ENCODE results near the gene FRMD4B. TPM values are rescaled to one million over a fixed set of nuclear protein-coding genes. Genes with fewer than 3 reads are reported as not detected.

The FRMD4B gene
- total RNA-seq, 1 donor from 2014 or later, result 53.5 TPM

GRCh38 chr3:69370156-69370883 lies 15.6 kb downstream of the FRMD4B start:
- Histone ChIP-seq H3K9me3 (no peaks in the 10 kb centered on the region), H3K27me3 (no peaks in the 10 kb centered on the region), H3K4me1 (peaks cover 14% of the 10 kb centered on the region), H3K27ac (no peak overlapping the region), H3K36me3 (no peaks in the 10 kb centered on the region), H3K4me3 (no peak overlapping the region)
- no peak for DNase-seq (ENCODE audit: extremely low spot score in 2 of 2)
- TF ChIP-seq POLR2AphosphoS5 (IDR thresholded peaks at IDR 0.05; ENCODE audit: insufficient read depth in 1 of 2, low read depth in 1 of 2) (no peak), POLR2A (IDR thresholded peaks at IDR 0.05) (no peak), CTCF (IDR thresholded peaks at IDR 0.05) (no peak)
- intact Hi-C loops (cut with DNase I), result no loop called here

- Histone ChIP-seq H3K27me3 (no peaks in the 10 kb centered on the region), H3K27ac (no peak overlapping the region), H3K36me3 (no peaks in the 10 kb centered on the region), H3K4me1 (peaks cover 14% of the 10 kb centered on the region), H3K9me3 (no peaks in the 10 kb centered on the region), H3K4me3 (no peak overlapping the region)
- no peak for DNase-seq (ENCODE audit: extremely low spot score in 2 of 2)
- TF ChIP-seq POLR2AphosphoS5 (IDR thresholded peaks at IDR 0.05; ENCODE audit: insufficient read depth in 1 of 2, low read depth in 1 of 2) (no peak), POLR2A (IDR thresholded peaks at IDR 0.05) (no peak)
- intact Hi-C loops (cut with DNase I), result no loop called here
Observed at GRCh38 chr3:69368129-69368741, 17.7 kb downstream of the FRMD4B start.

- Histone ChIP-seq H3K9me3 (no peaks in the 10 kb centered on the region), H3K4me1 (peaks cover 14% of the 10 kb centered on the region), H3K36me3 (no peaks in the 10 kb centered on the region), H3K4me3 (no peak overlapping the region), H3K27me3 (no peaks in the 10 kb centered on the region), H3K27ac (no peak overlapping the region)
- DNase-seq (ENCODE audit: extremely low spot score in 2 of 2), result no peak
- intact Hi-C loops (cut with DNase I), result no loop called here
- TF ChIP-seq CTCF (IDR thresholded peaks at IDR 0.05), result no peak
Observed at GRCh38 chr3:69367586-69367985, 18.3 kb downstream of the FRMD4B start.

GRCh38 chr3:69364354-69364753 lies 21.5 kb downstream of the FRMD4B start:
- TF ChIP-seq CTCF (IDR thresholded peaks at IDR 0.05) (no peak), POLR2A (IDR thresholded peaks at IDR 0.05) (no peak), POLR2AphosphoS5 (IDR thresholded peaks at IDR 0.05; ENCODE audit: insufficient read depth in 1 of 2, low read depth in 1 of 2) (no peak)
- no peak overlapping the region for H3K4me3 ChIP-seq
- intact Hi-C loops (cut with DNase I), result no loop called here
- H3K27ac ChIP-seq, result no peak overlapping the region
- no peaks in the 10 kb centered on the region for H3K36me3 ChIP-seq
- H3K9me3 ChIP-seq, result no peaks in the 10 kb centered on the region
- no peak for DNase-seq (ENCODE audit: extremely low spot score in 2 of 2)
- H3K4me1 ChIP-seq, result no peaks in the 10 kb centered on the region
- no peaks in the 10 kb centered on the region for H3K27me3 ChIP-seq

GRCh38 chr3:69360690-69361089 lies 25.2 kb downstream of the FRMD4B start:
- no peaks in the 10 kb centered on the region for H3K9me3 ChIP-seq
- no peak for DNase-seq (ENCODE audit: extremely low spot score in 2 of 2)
- H3K36me3 ChIP-seq, result no peaks in the 10 kb centered on the region
- H3K4me3 ChIP-seq, result no peak overlapping the region
- H3K27ac ChIP-seq, result no peak overlapping the region
- H3K27me3 ChIP-seq, result no peaks in the 10 kb centered on the region
- intact Hi-C loops (cut with DNase I), result no loop called here
- no peaks in the 10 kb centered on the region for H3K4me1 ChIP-seq
- no peak for TF ChIP-seq POLR2AphosphoS5 (IDR thresholded peaks at IDR 0.05; ENCODE audit: insufficient read depth in 1 of 2, low read depth in 1 of 2)

- H3K4me3 ChIP-seq, result no peak overlapping the region
- intact Hi-C loops (cut with DNase I), result no loop called here
Observed at GRCh38 chr3:69359916-69360315, 26.0 kb downstream of the FRMD4B start.

More at GRCh38 chr3:69359916-69360315, 26.0 kb downstream of the FRMD4B start:
- no peaks in the 10 kb centered on the region for H3K4me1 ChIP-seq
- no peak overlapping the region for H3K27ac ChIP-seq
- no peaks in the 10 kb centered on the region for H3K9me3 ChIP-seq
- TF ChIP-seq POLR2A (IDR thresholded peaks at IDR 0.05) (no peak), POLR2AphosphoS5 (IDR thresholded peaks at IDR 0.05; ENCODE audit: insufficient read depth in 1 of 2, low read depth in 1 of 2) (no peak), CTCF (IDR thresholded peaks at IDR 0.05) (no peak)
- DNase-seq (ENCODE audit: extremely low spot score in 2 of 2), result no peak
- H3K27me3 ChIP-seq, result no peaks in the 10 kb centered on the region
- H3K36me3 ChIP-seq, result no peaks in the 10 kb centered on the region

All from vagina (tissue), 2 donors.